Esophagus muscularis mucosa (tissue), 4 donors: ENCODE measurements around the gene ANKRD33B.

Source experiments
- CTCF ChIP-seq, 3 experiments: fragments of 200-600 bp in 2 of 3; fragments of 450-650 bp in 1 of 3; sonication (generic) in 2 of 3; IDR thresholded peaks; one replicate each; pipeline ENCODE4 v1.5.1; 2017 to 2019; ENCODE audit warnings: antibody characterized with exemption in 3 of 3, mild to moderate bottlenecking in 2 of 3, moderate library complexity in 1 of 3
- EP300 ChIP-seq: sonication (generic); formaldehyde crosslinking; IDR thresholded peaks from one replicate; pipeline ENCODE4 v1.6.1; 2017; ENCODE audit warnings: antibody characterized with exemption
- POLR2A ChIP-seq: fragments of 450-650 bp; IDR thresholded peaks from one replicate; pipeline ENCODE4 v1.6.1; 2017; ENCODE audit warnings: antibody characterized with exemption, moderate library complexity, mild to moderate bottlenecking, low read depth

- TF ChIP-seq CTCF (IDR thresholded peaks at IDR 0.05) (no peak), EP300 (no peak), POLR2A (no peak)
Observed at GRCh38 chr5:10550222-10550995, 13.5 kb upstream of the ANKRD33B start.
